GM19452 (cell line): ENCODE measurements around the gene HTT.

Source experiments
- ATAC-seq: cut with Tn5 transposase; IDR thresholded peaks from one replicate; pipeline ENCODE4 v1.9.1; 2021; ENCODE audit not compliant: unreplicated experiment

Gene HTT

DNA sequence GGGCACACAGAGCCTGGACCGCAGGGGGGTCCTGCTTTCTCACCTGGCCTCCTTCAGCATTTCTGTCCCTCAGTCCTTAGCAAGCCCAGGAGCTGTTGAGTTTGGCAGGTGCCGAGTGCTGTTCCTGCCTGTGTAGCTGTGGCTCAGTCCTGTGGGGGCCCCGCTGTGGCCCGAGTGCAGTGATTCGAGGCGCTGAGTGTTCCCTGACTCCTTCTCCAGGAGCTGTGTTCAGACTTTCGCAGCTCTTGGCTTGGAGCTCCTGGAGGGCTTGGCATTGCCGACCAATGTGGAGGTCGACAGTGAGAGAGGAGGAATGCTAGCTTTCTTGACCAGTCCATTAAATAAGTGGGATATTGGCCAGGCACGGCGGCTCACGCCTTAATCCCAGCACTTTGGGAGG lies 124.4 kb downstream of the HTT start:
- ATAC-seq: no peak

DNA sequence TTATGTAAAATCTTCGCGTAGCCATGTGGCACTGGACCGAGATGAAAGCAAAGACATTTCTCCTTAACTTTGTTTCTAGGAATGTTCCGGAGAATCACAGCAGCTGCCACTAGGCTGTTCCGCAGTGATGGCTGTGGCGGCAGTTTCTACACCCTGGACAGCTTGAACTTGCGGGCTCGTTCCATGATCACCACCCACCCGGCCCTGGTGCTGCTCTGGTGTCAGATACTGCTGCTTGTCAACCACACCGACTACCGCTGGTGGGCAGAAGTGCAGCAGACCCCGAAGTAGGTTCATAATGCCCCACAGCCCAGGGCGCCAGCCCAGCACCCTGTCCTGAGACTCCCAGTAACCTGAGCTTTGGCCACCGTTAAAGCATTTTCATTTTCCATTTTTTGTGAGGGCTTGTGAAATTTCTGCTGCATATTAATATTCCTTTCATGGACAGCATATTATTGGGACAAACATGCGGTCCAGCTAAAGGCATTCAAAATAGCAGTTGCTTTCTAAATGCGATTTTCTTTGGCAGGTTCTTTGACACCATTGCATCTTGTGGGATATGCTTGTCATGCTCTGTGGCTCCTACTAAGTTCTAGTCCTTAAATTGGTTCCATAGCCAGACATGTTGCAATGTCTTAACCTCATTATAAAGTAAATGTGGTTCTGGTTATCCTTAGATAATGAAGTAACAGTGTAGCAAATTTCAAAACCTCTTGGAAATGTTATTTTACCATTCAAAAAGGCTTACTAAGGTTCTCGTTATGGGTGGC lies 125.4 kb downstream of the HTT start:
- ATAC-seq: no peak

DNA sequence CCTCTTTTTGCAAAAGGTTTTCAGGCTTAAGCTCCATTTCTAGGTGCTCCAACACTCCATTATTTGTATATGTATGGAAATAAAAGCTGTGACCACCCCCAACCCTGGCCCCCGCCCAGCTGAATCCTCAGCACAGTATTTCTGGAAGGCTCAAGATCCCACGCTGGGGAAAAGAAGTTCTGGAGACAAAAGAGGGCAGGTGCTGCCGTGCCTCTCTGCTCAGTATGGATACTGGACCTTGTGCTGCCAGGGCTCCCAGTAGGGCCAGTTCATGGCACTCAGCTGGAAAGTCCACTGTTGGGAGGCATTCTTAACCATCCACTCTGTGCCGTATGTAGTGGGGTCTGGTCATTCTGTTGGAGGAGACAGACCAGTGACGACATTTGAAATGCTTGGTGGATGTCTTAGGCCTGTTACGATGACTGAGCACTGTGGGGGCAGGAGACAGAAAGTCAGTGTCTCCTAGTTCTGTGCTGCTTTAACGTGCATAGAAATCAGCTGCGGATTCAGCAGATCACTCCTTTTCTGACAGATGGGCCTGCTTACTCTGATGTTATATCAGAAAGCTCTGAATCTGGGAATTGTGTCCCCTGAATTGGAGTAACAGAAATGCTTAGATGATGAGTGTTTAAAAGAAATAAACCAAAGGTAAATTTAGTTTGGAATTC lies 126.1 kb downstream of the HTT start:
- ATAC-seq: no peak

GRCh38 chr4:3201718-3202702 lies 127.5 kb downstream of the HTT start:
- peak; percentile 65 for ATAC-seq

GRCh38 chr4:3202836-3203820 lies 128.6 kb downstream of the HTT start:
- peak; percentile 28 for ATAC-seq

- ATAC-seq: no peak
Observed at GRCh38 chr4:3203971-3204431, 129.5 kb downstream of the HTT start.

DNA sequence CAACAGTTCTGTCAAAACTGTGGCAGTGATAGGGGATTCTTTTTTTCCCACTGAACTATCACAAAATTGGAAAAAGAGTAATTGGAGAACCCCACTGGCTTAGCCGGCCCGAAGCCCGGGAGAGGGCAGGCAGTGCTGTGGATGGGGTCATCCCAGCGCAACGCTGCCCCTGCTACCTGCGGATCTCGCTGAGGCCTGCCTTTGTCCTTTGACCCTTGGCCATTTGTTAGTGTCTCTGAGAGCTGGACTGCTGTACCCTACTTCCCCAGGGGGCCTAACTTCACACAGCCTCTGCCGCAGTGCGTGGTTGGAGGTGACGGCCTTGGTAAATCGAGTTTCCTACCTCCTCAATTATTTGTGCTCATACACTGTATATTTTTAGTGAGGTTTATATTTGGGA lies 131.5 kb downstream of the HTT start:
- no peak for ATAC-seq

DNA sequence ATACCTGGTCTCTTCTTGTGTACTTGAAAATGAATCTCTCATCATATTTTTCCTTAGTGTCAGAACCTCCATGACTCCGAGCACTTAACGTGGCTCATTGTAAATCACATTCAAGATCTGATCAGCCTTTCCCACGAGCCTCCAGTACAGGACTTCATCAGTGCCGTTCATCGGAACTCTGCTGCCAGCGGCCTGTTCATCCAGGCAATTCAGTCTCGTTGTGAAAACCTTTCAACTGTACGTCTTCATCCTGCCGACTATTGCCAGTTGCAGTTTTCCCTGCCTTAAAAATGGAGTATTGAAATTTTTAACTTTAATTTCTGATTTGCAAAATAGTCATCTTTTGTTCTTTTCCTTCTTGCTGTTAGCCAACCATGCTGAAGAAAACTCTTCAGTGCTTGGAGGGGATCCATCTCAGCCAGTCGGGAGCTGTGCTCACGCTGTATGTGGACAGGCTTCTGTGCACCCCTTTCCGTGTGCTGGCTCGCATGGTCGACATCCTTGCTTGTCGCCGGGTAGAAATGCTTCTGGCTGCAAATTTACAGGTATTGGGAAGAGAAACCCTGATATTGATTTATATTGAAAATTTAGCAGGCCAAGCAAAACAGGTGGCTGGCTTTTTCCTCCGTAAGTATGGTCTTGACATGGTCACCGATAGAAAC lies 132.1 kb downstream of the HTT start:
- no peak for ATAC-seq

GRCh38 chr4:3207531-3208037 lies 133.1 kb downstream of the HTT start:
- no peak for ATAC-seq

DNA sequence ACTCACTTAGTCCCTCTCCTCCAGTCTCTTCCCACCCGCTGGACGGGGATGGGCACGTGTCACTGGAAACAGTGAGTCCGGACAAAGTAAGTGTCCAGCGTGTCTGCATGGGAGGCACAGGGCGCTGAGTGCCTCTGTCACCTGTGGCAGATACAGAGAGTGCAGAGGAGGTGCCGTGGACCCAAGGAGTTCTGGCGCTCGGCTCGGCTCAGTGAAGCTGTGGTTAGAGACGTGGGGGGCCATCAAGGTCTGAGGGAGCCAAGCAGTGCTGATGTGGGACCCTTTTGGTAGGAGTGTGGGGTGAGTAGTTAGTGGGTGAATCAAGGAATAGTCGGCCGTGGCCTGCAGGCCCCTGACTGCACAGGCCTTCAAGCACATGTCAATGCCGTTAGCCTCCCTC lies 134.3 kb downstream of the HTT start:
- no peak for ATAC-seq

DNA sequence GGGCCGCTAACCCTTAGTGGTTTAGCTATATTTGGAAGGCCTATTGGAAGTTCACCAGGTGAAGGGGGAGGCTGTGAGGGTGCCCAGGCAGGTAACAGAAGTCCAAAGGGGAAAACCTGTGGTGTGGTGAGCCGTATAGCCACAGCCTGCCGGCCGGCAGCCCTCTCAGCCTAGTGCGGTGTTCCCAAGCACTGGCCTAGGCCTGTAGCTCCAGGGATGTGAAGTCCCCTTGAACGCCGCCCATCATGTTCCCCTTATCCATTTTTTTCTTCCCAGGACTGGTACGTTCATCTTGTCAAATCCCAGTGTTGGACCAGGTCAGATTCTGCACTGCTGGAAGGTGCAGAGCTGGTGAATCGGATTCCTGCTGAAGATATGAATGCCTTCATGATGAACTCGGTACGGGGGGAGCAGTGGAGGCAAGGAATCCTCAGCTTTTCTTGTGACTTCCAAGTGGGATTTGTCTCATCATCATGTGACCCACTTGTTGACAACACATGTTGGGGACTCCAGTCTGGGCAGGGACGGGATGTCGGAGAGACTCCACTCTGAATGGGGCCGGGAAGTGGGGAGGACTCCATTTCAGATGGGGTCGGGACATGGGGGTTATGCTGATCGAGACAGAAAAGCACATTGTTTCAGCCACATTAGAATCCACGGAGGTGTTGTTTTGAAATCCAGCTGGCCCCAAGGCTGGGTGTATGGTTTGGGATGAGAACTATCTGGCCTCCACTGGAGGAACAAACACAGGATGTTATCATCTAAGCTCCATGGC lies 135.3 kb downstream of the HTT start:
- ATAC-seq: no peak

DNA sequence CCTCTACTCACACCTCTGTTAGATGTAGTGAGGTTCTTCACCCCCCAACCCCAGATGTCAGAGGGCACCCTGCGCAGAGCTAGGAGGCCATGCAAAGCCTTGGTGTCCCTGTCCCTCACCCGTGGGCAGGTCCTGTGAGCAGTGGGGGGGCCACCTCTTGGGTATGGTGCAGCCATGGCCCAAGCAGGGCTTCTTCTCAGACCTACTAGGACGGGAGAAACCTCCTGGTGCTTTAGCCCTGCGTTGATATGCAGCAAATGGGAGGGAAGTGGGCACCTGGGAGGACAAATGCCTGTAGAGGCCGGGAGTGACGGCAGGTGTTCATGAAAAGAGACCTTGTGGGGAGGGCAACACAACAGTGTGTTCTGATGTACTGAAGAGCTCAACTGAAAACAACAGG lies 136.0 kb downstream of the HTT start:
- ATAC-seq: no peak

- no peak for ATAC-seq
Observed at GRCh38 chr4:3211866-3212265, 137.4 kb downstream of the HTT start.

GRCh38 chr4:3212391-3213105 lies 138.1 kb downstream of the HTT start:
- no peak for ATAC-seq

- ATAC-seq: no peak
Observed at GRCh38 chr4:3213106-3213425, 138.6 kb downstream of the HTT start.

DNA sequence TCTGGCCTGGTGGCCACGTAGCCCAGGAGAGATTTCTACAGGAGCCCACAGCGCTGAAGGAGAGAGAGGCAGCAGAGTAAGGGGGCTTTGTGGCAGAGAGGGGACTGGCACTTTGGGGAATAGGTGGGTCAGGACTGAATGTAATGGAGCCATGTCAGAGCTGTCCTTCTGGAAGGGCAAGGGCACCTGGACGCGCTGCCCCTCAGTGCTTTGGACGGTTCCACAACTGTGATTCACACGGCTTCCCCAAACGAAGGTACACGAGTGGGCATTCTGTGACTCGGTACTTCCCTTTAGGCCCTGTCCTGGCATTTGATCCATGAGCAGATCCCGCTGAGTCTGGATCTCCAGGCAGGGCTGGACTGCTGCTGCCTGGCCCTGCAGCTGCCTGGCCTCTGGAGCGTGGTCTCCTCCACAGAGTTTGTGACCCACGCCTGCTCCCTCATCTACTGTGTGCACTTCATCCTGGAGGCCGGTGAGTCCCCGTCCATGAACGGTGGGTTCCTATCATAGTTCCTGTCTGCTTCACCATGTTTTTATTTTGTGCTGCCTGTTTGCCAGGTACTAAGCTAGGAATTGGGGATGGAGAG lies 139.3 kb downstream of the HTT start:
- no peak for ATAC-seq

GRCh38 chr4:3215256-3215655 lies 140.8 kb downstream of the HTT start:
- ATAC-seq: no peak

DNA sequence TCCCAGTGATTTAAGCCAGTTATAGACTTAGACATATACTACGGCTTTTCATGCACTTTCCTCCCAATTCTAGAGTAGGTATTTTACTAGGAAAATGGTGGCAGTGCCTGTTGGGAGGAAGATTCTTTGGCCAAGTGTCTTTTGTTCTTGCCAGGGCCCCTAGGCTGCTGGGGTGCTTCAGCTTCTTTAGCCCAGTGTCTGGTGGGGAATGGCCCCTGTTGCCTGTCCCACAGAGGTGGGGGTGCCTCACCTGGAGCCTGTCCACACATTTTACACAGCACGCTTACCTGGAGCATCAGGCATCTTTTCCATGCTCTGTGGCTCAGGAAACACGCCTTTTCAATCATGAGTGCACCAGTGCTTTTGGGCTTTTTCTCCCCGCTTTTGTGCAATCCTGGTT lies 141.3 kb downstream of the HTT start:
- no peak for ATAC-seq
